Measurements from ENCODE around the gene CAMK1. TPM values are rescaled to one million over a fixed set of nuclear protein-coding genes. Genes with fewer than 3 reads are reported as not detected.
A peak's percentile ranks its signal among the peaks of the same experiment; 100 is the strongest.

CAMK1 gene
- polyA plus RNA-seq, 4 donors, result 10.1 to 22.5 (median 19.4) TPM

- Histone ChIP-seq H3K36me3 (ENCODE audit: control insufficient read depth in 3 of 3, insufficient read depth in 2 of 3, low read depth in 1 of 3, low read length in 3 of 3) (peaks cover 12 to 54% (median 17%) of the 10 kb centered on the region in 3 donors), H3K27me3 (ENCODE audit: control insufficient read depth in 3 of 3, insufficient read depth in 3 of 3, low read length in 3 of 3) (no peaks in the 10 kb centered on the region), H3K4me1 (ENCODE audit: control insufficient read depth in 3 of 3, insufficient read depth in 2 of 3, low read depth in 1 of 3, low read length in 2 of 3) (peaks cover 2 to 27% (median 2%) of the 10 kb centered on the region in 3 donors), H3K27ac (ENCODE audit: low read depth in 1 of 3, low read length in 2 of 3) (peak within 1 kb of the TSS; percentile 86 to 97 (median 95)), H3K4me3 (ENCODE audit: low read depth in 1 of 3, low read length in 3 of 3) (peak within 1 kb of the TSS; percentile 48 to 85 (median 63)), H3K9me3 (ENCODE audit: control insufficient read depth in 2 of 2, insufficient read depth in 1 of 2, low read depth in 1 of 2, low read length in 1 of 2) (no peaks in the 10 kb centered on the region)
- FAIRE-seq (no peak), DNase-seq (peak; percentile 78 to 92)
- WGBS, 3 donors, result 1% methylated on average over 44 to 76 of the region's 76 CpGs
Observed at GRCh38 chr3:9809615-9810432, 40.1 kb upstream of the CAMK1 start, which contains the start of gene TTLL3. TSS of gene TTLL3 (plus strand) at chr3:9810262. CDS start at chr3:9810662, 400 bp downstream.

DNA sequence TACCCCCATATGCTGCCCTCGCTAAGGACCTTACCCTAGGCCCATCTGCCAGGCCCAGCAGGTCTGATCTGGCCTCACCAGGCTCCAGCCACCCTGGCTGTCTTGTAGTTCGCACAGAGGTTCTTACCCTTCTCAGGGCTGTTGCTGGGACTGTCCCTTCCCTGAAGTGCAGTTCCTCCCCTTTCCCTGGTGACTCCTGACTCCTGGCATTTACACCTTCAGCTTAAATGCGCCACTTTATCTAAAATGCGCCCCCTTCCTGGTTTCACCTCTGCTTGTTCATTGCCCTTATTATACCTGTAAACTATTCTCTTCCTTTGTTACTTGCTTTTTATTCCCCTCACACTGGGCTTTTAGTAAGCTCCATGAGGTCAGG lies 39.5 kb upstream of the CAMK1 start:
- Histone ChIP-seq H3K27me3 (ENCODE audit: control insufficient read depth in 3 of 3, insufficient read depth in 3 of 3, low read length in 3 of 3) (no peaks in the 10 kb centered on the region), H3K27ac (ENCODE audit: low read depth in 1 of 3, low read length in 2 of 3) (peak overlapping the region; percentile 86 to 97 (median 95)), H3K4me3 (ENCODE audit: low read depth in 1 of 3, low read length in 3 of 3) (peak overlapping the region in 2 of 3 donors; percentile 48 to 63), H3K4me1 (ENCODE audit: control insufficient read depth in 3 of 3, insufficient read depth in 2 of 3, low read depth in 1 of 3, low read length in 2 of 3) (peaks cover 2 to 31% (median 2%) of the 10 kb centered on the region in 3 donors), H3K36me3 (ENCODE audit: control insufficient read depth in 3 of 3, insufficient read depth in 2 of 3, low read depth in 1 of 3, low read length in 3 of 3) (peaks cover 15 to 54% (median 21%) of the 10 kb centered on the region in 3 donors), H3K9me3 (ENCODE audit: control insufficient read depth in 2 of 2, insufficient read depth in 1 of 2, low read depth in 1 of 2, low read length in 1 of 2) (no peaks in the 10 kb centered on the region)
- no peak for FAIRE-seq
- 15 to 56% (median 27%) methylated on average over 4 of the region's 4 CpGs for WGBS, 3 donors
- DNase-seq, result no peak

DNA sequence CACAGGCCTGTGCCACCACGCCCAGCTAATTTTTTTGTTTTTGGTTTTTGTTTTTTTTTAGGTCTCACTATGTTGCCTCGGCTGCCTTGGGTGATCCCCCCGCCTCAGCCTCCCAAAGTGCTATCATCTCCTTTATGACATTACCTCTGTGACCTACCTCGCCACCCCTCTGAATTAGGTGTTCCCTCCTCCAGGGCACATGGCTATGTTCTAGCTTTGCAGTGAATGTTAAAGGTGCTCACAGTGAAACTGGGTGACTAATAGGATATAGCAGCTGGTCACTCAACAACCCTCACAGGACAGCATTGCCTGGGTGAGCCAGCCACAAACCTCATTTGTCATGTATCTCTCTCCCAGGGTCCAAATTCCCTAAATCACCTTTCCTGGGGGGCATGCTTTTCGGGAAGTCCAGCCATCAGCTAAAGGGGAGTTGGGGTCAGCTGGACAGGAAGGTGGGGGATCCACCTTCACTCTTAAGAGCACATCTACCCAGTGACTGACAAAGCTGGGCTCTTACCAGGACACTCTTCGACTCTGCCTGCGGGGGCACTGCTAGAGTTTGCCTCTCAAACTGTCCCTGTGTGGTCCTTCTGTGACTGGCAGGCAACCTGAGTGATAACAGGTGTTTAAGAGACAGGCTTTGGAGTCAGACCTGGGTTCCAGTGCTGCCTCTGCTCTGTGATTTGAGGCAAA lies 38.7 kb upstream of the CAMK1 start:
- Histone ChIP-seq H3K27ac (ENCODE audit: low read depth in 1 of 3, low read length in 2 of 3) (peak overlapping the region; percentile 86 to 97 (median 95)), H3K36me3 (ENCODE audit: control insufficient read depth in 3 of 3, insufficient read depth in 2 of 3, low read depth in 1 of 3, low read length in 3 of 3) (peaks cover 19 to 55% (median 26%) of the 10 kb centered on the region in 3 donors), H3K4me3 (ENCODE audit: low read depth in 1 of 3, low read length in 3 of 3) (no peak overlapping the region), H3K9me3 (ENCODE audit: control insufficient read depth in 2 of 2, insufficient read depth in 1 of 2, low read depth in 1 of 2, low read length in 1 of 2) (no peaks in the 10 kb centered on the region), H3K27me3 (ENCODE audit: control insufficient read depth in 3 of 3, insufficient read depth in 3 of 3, low read length in 3 of 3) (no peaks in the 10 kb centered on the region), H3K4me1 (ENCODE audit: control insufficient read depth in 3 of 3, insufficient read depth in 2 of 3, low read depth in 1 of 3, low read length in 2 of 3) (peaks cover 2 to 36% (median 2%) of the 10 kb centered on the region in 3 donors)
- peak; percentile 36 for DNase-seq
- WGBS, 3 donors, result 53 to 67% (median 67%) methylated on average over 7 of the region's 7 CpGs
- no peak for FAIRE-seq

GRCh38 chr3:9807981-9808344 lies 38.2 kb upstream of the CAMK1 start:
- no peak for FAIRE-seq
- Histone ChIP-seq H3K27me3 (ENCODE audit: control insufficient read depth in 3 of 3, insufficient read depth in 3 of 3, low read length in 3 of 3) (no peaks in the 10 kb centered on the region), H3K27ac (ENCODE audit: low read depth in 1 of 3, low read length in 2 of 3) (peak overlapping the region in 1 of 3 donors; percentile 97), H3K36me3 (ENCODE audit: control insufficient read depth in 3 of 3, insufficient read depth in 2 of 3, low read depth in 1 of 3, low read length in 3 of 3) (peaks cover 24 to 55% (median 28%) of the 10 kb centered on the region in 3 donors), H3K4me1 (ENCODE audit: control insufficient read depth in 3 of 3, insufficient read depth in 2 of 3, low read depth in 1 of 3, low read length in 2 of 3) (peaks cover 2 to 41% (median 2%) of the 10 kb centered on the region in 3 donors), H3K4me3 (ENCODE audit: low read depth in 1 of 3, low read length in 3 of 3) (no peak overlapping the region), H3K9me3 (ENCODE audit: control insufficient read depth in 2 of 2, insufficient read depth in 1 of 2, low read depth in 1 of 2, low read length in 1 of 2) (no peaks in the 10 kb centered on the region)
- 87 to 96% (median 94%) methylated on average over 2 of the region's 2 CpGs for WGBS, 3 donors
- DNase-seq, result no peak

- Histone ChIP-seq H3K36me3 (ENCODE audit: control insufficient read depth in 3 of 3, insufficient read depth in 2 of 3, low read depth in 1 of 3, low read length in 3 of 3) (peaks cover 24 to 56% (median 28%) of the 10 kb centered on the region in 3 donors), H3K27ac (ENCODE audit: low read depth in 1 of 3, low read length in 2 of 3) (no peak overlapping the region), H3K4me3 (ENCODE audit: low read depth in 1 of 3, low read length in 3 of 3) (no peak overlapping the region), H3K27me3 (ENCODE audit: control insufficient read depth in 3 of 3, insufficient read depth in 3 of 3, low read length in 3 of 3) (no peaks in the 10 kb centered on the region), H3K9me3 (ENCODE audit: control insufficient read depth in 2 of 2, insufficient read depth in 1 of 2, low read depth in 1 of 2, low read length in 1 of 2) (no peaks in the 10 kb centered on the region), H3K4me1 (ENCODE audit: control insufficient read depth in 3 of 3, insufficient read depth in 2 of 3, low read depth in 1 of 3, low read length in 2 of 3) (peaks cover 2 to 41% (median 2%) of the 10 kb centered on the region in 3 donors)
- 94 to 99% (median 98%) methylated on average over 7 of the region's 7 CpGs for WGBS, 3 donors
- no peak for FAIRE-seq
- no peak for DNase-seq
Observed at GRCh38 chr3:9806688-9807589, 37.2 kb upstream of the CAMK1 start.

- peaks cover 2 to 41% (median 2%) of the 10 kb centered on the region in 3 donors for H3K4me1 ChIP-seq (ENCODE audit: control insufficient read depth in 3 of 3, insufficient read depth in 2 of 3, low read depth in 1 of 3, low read length in 2 of 3)
- H3K36me3 ChIP-seq (ENCODE audit: control insufficient read depth in 3 of 3, insufficient read depth in 2 of 3, low read depth in 1 of 3, low read length in 3 of 3), result peaks cover 27 to 60% (median 34%) of the 10 kb centered on the region in 3 donors
- H3K27ac ChIP-seq (ENCODE audit: low read depth in 1 of 3, low read length in 2 of 3), result no peak overlapping the region
- FAIRE-seq (no peak), DNase-seq (no peak)
- no peaks in the 10 kb centered on the region for H3K9me3 ChIP-seq (ENCODE audit: control insufficient read depth in 2 of 2, insufficient read depth in 1 of 2, low read depth in 1 of 2, low read length in 1 of 2)
- H3K27me3 ChIP-seq (ENCODE audit: control insufficient read depth in 3 of 3, insufficient read depth in 3 of 3, low read length in 3 of 3), result no peaks in the 10 kb centered on the region
- H3K4me3 ChIP-seq (ENCODE audit: low read depth in 1 of 3, low read length in 3 of 3), result no peak overlapping the region
- 88 to 91% (median 90%) methylated on average over 12 of the region's 12 CpGs for WGBS, 3 donors
Observed at GRCh38 chr3:9806137-9806536, 36.4 kb upstream of the CAMK1 start.

DNA sequence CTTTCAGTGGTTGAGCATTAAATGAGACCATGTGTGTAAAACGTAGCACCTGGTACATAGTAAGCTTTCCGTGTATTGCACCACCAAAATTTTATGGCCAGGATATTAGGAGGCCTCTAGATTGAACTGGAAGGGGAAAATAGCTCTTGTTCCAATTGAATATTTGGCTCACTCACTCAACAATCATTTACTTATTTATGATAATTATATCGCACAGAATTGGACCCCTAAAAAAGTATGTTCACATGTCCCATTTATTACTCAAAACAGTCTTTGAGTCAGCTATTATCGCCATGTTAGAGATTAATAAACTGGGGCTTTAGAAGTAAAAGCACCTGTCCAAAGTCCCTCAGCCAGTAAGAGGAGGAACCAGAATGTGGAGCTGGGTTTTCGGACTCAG lies 35.2 kb upstream of the CAMK1 start:
- Histone ChIP-seq H3K4me1 (ENCODE audit: control insufficient read depth in 3 of 3, insufficient read depth in 2 of 3, low read depth in 1 of 3, low read length in 2 of 3) (peaks cover 2 to 34% (median 2%) of the 10 kb centered on the region in 3 donors), H3K36me3 (ENCODE audit: control insufficient read depth in 3 of 3, insufficient read depth in 2 of 3, low read depth in 1 of 3, low read length in 3 of 3) (peaks cover 34 to 68% (median 37%) of the 10 kb centered on the region in 3 donors), H3K4me3 (ENCODE audit: low read depth in 1 of 3, low read length in 3 of 3) (no peak overlapping the region), H3K27ac (ENCODE audit: low read depth in 1 of 3, low read length in 2 of 3) (peak overlapping the region in 1 of 3 donors; percentile 69), H3K9me3 (ENCODE audit: control insufficient read depth in 2 of 2, insufficient read depth in 1 of 2, low read depth in 1 of 2, low read length in 1 of 2) (no peaks in the 10 kb centered on the region), H3K27me3 (ENCODE audit: control insufficient read depth in 3 of 3, insufficient read depth in 3 of 3, low read length in 3 of 3) (no peaks in the 10 kb centered on the region)
- DNase-seq, result peak; percentile 56 to 66
- WGBS, 3 donors, result 23 to 60% (median 40%) methylated on average over 5 of the region's 5 CpGs
- FAIRE-seq, result no peak

All from small intestine (tissue), 7 donors.